GM20431 (cell line): Measurements from ENCODE around the gene FGF8.

Experiments
- in situ Hi-C: fragments of 300-500 bp; cut with MseI, MboI; formaldehyde crosslinking; loops from one replicate; pipeline ENCODE4 v1.15.0; 2020; ENCODE audit warnings: low sequenced_read_pairs; ENCODE audit not compliant: unreplicated experiment

FGF8 gene

DNA sequence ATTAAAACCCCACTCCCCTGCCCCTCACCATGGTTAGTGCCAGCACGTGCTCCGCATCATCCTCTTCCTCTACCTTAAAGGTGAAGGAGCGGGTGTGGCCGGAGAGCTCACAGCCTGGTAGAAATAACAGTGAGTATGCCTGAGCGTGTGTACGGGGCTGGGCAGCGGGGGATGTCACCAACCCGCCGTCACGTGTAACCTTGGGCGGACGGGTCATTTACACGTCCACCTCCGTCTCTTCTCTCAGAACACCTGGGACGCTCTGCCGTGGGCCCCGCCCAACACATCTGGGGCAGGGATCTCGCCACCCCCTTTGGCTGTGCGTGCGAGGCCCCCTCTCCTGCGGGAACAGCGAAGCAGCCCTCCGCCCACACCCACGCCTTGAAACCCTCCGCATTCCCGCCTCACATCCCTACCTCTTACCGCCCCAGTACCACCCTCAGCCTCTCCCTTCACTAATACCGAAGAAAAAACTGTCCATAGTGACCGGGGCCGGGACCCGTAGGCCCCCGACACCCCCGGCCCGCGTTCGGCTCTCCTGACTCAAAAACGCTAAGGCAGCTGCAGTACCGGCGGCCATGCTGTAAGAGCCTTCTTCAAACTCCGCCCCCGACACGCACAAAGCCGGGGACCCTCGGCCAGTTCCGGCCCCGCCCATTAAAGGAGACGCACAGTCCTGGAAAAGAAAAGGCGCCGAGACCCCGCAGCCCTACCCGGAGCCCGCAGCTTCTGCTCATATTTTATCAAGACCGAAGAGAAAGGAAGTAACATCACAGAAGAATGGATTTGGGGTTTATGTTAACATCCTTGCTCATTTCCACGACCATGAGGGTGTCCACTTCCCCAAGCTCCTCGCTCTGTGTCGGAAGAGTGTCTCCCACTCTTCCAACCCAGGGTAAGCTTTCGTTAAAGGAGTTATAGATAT is 7.2 kb upstream of the FGF8 start, which contains the start of gene NPM3:
TSS of gene NPM3 (minus strand) at position 636 of the 925 bp plus-strand sequence. CDS start at position 580, 56 bp downstream.
- in situ Hi-C loops, result loop anchor here (5.0 kb wide), 1 partner anchor 181 kb away; no protein-coding TSS in a partner anchor

DNA sequence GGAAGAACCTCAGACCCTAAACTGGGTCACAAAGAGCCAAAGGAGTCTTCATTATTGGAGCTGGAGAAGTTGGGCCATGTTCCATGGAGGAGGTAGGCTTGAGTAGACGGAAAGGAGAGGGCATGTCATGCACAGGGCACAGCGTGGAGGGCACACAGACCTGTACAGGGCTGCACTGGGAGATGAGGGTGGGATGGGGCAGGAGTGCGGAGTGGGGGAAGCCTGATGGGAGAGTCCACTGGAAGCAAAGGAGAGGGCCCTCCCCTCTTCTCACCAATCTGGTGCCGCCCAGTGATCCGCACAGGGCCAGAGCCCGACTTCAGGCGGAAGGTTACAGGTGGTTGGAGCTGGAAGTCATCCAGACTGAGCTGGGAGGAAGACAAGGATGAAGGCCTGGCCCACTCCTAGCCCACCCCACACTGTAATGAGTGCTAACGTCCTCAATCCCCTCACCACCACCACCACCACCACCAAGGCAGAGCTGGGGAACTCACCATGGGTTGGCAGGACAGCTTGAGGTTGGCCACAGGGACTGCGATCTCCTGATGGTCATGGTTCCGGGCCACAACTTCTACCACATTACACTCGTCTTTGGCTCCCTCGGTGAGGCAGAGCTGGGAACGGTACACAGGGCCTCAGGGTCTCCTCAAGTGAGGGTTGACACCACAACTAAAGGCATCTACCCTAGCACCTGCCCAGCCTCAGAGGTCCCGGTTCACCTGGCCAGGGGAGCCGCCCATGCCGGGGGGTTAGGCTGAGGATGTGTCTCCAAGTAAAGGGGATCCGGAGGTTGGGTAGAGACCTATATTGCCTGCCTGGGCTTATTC is 6.3 kb upstream of the FGF8 start:
- in situ Hi-C loops, result loop anchor here (5.0 kb wide), 1 partner anchor 180 kb away; no protein-coding TSS in a partner anchor

DNA sequence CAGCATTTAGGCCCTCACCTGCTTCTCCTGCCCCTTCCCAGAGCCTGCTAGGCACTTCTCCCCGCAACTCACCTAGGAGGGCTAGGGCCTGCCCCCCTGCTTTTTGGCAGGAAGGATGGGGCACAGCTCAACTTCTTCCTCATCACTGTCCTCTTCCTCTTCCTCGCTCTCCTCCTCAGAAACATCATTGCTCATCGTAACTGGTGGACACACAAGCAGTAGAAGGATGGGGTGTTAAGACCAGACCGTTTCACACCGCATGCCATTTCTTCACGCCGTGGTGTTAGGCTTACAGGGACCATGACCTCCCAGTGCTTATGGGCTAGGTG is 5.7 kb upstream of the FGF8 start:
- in situ Hi-C loops, result loop anchor here (5.0 kb wide), 1 partner anchor 179 kb away; no protein-coding TSS in a partner anchor

DNA sequence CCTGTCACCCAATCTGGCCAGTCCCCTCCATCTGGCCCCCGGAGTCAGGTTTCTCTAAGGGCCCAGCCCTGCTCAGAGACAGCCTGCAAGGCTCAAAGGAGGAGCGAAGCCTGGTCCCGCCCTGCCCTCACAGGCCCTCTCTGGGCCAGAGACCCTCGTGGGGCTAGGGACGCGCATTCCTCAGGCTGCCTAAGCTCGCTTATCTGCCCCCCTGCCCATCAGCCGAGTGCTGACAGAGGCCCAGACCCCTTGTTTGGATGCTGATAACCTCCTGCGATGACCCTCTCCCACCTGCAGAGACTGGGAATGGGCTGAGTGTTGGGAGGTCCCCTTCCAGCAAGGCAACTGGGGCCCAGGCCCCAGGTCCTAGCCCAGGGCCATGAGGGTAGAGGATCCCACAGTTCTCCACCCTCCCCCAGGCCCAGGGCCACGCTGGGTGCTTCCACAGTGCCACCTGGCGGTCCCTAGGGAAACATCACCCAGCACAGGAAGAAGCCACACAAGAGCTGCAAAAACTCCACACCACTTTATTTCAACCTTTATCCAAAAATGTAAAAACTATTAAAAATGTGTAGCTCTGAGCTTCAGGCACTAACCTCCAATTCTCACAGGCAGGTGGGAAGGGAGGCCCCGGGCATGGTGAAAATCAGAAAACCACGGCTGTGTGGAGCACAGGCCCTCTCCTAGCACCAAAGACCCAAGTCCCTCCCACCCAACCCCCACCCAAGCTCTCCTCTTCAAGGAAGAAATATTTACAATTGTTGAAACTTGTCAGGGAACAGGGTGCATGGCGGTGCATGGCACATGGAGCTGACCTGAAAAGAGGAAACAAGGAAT is 5.1 kb upstream of the FGF8 start:
- in situ Hi-C loops, result loop anchor here (5.0 kb wide), 1 partner anchor 179 kb away; no protein-coding TSS in a partner anchor

DNA sequence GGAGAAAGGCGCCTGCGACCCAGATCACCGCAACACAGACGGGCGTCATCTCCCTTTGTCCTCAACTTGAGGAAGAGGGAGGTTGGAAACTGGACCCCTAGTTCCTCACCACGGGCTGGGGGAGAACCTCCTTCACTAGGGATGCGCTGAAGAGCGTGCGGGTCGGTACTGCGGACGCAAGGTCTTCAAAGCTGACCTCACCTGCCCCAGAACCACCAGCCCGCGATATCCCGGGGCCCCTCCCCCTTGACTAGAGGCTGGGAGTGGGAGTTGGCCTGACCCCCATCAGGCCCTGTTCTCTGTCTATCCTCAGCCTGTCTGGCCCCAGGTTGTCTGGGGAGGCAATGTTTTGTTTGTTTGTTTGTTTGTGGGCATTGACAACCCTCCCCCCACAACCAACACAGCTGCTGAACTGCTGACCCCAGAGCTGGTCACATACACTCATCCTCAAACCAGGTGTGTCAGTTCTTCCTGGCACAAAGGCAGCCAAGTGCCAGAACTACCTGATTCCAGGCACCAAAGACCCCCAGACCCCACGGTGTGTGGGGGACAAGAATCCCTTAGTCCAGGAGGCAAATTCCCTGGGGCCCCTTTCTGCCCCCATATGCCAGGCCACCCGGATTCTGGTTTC is 4.4 kb upstream of the FGF8 start:
- in situ Hi-C loops, result loop anchor here (5.0 kb wide), 1 partner anchor 178 kb away; no protein-coding TSS in a partner anchor

DNA sequence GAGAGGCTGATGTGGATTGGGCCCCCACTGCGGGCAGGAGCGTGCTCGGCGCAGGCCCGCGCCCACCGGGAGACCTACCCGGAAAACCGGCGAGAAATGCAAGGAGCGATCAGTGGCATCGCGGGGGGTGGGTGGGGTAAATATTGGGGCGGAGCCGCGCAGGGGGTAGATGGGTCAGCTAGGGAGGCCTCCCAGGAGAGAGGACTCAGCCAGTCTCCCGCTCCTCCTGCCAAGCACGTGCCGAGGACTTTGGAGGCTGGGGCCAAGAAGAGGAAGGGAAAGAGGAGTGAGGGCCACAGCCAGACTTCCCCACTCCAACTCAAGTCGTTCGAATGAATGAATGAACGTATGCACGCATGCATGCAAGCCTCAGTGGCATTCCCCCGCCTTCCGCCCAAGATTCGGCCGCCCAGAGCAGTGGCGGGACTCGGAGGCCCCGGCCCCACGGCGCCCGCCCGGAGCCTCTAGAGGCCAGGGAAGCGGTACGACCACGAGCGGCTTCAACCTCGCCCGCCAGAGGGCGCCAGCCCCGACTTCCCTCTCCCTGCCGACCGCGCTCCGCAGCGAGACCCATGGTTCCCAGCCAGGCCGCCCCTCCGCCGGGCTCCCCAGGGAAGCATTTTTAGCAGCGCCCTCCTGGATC is 3.8 kb upstream of the FGF8 start:
- in situ Hi-C loops, result loop anchor here (5.0 kb wide), 1 partner anchor 177 kb away; no protein-coding TSS in a partner anchor

DNA sequence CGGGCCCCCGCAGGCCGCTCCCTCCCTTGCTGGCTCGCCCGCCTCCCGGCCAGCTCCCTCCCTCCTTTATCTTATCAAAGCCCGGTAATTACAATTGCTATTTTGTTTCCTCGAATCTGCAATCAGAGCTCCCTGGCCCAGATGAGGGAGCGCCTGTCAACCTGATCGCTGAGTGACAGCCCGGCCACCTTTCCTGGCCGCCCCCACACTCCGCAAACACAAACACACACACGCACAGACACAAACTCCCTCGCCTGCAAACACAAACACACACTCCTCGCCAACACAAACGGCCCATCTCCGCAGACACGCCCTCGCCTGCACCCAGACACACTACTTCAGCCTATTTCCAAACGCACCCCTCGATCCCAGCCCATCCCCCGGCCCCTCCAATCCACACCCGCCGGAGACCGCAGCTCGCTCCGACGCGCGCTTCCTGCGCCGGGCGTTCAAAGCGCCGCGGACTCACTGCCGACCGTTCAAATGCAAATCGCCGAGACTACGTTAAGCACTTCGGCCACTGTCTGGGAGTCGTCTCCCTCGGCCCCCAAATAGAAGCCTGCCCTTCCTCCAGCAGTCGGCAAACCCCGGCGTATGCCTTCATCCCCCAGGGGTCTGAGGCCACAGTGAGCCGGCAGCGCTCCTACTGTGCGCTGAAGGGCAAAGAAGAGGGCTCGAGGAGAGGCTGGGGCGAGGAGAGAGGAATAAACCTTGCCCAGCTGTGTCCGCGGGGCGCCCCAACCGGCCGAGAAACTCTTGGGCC is 3.0 kb upstream of the FGF8 start:
- in situ Hi-C loops, result no loop called here

DNA sequence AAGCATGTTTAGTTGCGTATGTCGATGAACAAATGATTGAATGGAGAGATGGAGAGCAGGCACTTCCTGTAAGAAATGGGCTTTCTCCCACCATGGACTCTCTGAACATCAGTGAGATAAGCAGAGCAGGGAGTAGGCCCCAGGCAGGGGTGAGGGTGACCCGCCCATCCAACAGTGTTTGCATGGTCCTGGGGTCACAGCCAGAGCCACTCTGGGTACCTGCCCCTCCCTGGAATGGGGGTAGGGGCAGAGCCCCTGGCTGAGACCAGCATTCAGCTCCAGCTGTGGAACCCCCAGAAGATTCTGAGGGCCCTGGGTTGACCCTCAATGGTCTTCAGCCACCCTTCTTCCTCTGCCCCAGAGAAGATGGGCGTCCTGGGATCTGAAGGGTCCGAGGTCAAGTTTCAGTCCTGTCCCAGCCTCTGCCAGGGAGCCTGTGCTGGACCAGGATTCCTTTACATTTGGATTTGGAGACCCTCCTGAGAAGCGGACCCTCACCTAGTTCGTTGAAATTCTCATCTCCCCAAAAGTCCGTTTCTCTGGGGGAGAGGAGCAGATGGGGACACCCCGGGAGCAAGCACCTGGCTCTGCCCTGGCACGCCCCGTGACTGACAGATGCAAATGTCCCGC is 2.4 kb upstream of the FGF8 start:
- in situ Hi-C loops, result no loop called here

DNA sequence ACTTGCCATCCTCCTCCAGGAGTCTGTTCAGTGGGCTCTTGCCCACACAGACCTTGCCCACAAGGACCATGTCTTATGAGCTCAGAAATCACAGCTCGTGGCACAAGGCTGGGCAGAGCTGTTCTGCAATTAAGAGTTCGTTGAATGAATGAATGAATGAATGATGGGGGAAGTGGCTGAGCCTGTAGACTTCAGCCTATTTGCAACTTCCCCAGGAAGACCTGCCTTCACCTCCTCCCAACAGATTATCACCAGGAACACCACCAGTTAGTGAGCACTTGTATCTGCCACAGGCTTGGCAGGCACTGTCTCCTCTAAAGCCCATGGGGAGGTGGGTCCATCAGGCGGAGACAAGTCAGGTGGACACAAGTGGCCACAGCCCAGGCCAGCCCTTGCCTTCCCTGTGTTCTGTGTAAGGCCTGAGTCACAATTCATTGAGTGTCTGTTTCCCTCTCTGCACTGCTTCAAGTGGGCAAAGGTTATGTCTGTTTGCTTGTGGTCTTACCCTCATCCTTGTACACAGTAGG is 1.8 kb upstream of the FGF8 start:
- in situ Hi-C loops, result no loop called here

DNA sequence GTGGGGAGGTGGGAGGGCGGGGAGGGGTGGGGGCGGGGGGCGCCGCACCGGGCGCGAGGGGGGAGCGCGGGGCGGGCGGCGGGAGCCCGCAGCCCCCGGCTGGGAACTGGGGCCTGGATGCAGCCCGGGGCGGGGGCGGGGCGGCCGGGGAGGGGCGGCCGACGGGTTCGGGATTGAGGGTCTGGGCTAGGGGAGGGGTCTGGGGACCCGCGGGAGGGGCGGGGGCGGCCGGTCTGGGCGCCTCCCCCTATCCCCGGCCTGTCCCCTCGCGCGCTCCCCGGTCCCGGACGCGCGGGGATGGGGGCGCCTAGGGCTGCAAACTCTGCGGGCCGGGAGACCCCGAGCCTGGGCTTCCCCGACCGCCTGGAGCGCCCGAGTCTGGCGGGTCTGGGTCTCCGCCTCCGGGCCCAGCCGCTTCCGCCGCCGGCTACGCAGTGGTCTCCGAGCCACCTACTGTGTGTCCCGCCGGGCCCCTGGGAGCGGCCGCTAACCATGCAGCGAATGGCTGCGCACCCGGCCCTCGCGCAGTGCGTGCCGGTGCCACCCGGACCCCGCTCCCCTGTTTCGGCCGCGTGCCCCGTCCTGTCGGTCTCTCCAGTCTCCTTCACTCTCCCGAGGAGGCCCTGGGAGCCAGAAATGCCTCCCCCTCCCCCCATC is 375 bp upstream of the FGF8 start:
- in situ Hi-C loops, result no loop called here

DNA sequence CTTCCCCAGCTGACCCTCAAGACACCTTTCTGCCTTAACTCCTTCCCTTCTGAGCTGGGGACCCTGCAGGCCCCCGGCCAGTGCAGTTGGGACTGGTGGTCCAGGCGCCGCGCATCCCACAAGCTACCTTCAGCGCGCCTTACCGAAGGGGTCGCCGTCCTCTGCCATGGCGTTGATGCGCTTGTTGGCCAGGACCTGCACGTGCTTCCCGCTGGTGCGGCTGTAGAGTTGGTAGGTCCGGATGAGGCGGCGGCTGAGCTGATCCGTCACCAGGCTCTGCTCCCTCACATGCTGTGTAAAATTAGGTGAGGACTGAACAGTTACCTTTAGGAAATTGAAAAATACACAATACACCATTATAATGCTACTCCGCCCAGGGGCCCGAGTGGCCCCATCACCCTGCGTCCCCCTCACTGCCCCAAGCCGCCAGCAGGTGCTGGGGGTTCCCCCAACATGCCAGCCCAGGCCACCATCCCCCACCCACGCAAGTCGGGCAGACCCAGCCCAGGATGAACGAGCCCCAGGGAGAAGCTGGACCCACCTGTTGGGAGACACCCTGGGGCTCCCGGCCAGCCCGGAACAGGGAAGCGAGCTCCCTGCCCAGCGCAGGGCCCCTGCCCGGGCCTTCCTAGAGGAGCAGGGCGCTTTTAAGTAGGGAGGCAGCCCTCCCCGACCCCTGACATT is 1.2 kb downstream of the FGF8 start:
- in situ Hi-C loops, result loop anchor here (25.0 kb wide), 1 partner anchor 562 kb away; no protein-coding TSS in a partner anchor

DNA sequence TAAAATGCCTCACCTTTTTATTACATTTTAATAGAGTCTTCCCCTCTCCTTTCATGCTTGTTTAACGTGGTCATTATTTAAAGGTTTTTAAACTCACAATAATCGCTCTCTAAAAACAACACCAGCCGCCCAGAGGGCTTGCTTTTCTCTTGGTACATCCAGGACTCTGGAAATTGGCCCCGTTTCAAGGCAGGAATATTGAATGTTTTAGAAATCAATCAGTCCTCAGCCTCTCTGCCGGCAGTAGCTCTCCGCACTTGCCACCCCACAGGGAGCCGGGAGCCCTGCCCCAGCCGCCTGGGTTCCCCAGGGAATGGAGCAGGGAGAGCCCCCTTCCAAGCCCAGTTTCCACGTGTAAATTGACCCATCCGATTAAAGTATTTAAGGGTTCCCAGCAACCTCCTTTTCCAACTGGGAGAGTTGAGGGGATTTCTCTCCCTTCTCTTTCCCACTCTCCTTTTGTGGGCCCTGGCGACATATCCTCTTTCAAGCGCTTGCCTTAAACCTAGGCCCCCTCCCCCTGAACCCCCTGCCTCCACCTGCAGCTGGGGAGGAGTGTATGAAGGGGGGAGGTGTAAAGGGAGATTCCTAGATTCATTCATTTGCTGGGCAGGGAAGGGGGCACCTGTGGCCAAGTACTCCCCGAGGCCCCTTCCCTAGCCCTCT is 1.9 kb downstream of the FGF8 start:
- in situ Hi-C loops, result loop anchor here (25.0 kb wide), 1 partner anchor 562 kb away; no protein-coding TSS in a partner anchor

DNA sequence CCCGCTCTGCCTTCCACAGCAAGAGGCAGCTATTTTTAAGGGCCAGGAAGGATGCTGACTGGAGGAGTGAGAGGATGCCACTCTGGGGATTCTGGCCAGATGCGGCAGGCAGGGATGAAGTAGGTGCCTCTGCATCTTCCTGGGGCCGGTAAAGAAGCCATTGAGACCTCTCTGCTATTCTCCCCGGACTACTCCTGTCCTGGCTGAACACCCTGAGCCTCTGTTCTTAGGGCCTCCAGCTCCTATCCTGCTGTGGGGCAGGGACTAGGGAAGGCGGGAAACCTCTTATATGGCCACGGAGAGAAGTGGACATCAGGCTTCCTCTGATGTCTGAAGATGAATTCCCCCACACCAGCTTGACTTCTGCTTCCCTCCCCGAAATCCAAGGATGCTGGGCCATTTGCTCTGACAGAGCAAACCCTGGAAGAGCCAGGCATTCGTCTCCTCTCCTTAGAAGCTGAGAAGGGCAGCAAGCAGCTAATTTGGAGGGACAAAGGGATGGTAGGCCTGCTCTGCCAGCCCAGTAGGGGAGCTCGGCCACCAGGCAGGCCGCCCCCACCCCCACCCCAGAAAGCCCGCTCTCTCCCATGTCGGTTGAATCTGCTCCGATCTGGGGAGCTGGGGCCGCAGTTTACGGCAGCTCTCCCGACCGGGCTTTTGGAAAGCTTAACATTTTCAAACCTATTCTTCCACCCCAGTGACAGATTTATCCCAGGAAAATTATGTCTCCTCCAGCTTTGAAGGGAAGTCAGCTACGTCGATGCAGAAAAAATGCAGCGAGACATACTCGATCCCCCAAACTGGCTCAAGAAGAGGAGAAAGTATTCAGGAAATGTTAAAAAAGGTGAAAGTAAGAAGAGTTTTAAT is 2.8 kb downstream of the FGF8 start:
- in situ Hi-C loops, result loop anchor here (25.0 kb wide), 1 partner anchor 561 kb away; no protein-coding TSS in a partner anchor

DNA sequence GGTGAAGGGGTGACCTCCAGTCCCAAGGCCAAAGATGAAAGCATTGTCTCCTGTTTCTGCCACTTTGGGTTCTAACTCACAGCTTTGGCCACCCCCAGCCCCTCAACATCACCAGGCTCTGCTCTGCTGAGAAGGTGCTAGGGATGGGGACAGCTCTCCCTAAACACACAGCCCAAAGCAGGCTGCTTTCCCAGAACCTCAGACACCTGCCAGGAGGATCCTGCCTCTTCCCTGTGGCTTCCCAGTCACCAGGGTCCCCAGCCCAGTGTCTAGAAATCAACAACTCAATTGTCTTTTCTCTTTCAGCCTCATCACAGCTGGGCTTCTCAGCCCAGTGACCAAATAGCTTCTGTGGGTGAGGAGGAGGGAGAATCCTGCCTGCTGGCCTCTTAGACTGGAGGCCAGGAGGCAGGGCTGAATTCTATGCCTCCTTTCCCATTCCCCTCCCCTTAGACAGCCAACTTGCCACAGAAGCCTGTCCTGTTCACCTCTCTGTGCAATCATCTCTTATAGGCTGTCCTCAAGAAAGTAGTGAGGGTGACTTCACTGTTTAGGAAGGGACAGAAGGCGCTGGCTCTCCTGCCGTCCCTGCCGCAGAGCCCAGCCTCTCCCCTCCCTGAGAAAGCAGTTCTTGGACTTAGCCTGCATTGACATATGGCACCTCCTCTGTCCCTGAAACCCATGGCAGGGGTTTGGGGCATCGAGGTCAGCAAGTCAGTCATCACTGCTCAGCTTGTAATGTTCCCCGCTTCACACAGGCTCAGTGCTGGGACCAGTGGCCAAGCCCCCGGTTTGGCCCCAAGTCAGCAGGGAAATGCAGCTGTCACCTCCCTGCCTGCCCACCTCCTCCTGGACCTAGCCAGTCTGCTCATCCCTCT is 3.7 kb downstream of the FGF8 start:
- in situ Hi-C loops, result loop anchor here (25.0 kb wide), 1 partner anchor 560 kb away; no protein-coding TSS in a partner anchor
